Right lobe of liver (tissue), 6 donors: ENCODE measurements around the gene B4GALT5. TPM values are rescaled to one million over a fixed set of nuclear protein-coding genes. Genes with fewer than 3 reads are reported as not detected.

Experiments
- ATAC-seq, 4 donors: fragments of 200-7000 bp; cut with Tn5 transposase; one replicate each; pipeline ENCODE4 v1.9.1; 2020; ENCODE audit warnings: mild to moderate bottlenecking in 4 of 4, moderate library complexity in 4 of 4
- DNase-seq, 3 donors: peaks; one replicate each; pipeline ENCODE4 v3.0.0-alpha.2; 2020
- H3K27ac ChIP-seq, 3 donors: fragments of 200-600 bp; one replicate each; pipeline ENCODE4 v1.8.0; 2022
- H3K27me3 ChIP-seq, 2 donors: fragments of 200-600 bp; one replicate each; pipeline ENCODE4 v1.8.0; 2022
- H3K36me3 ChIP-seq, 4 donors: fragments of 200-600 bp; sonication (generic) in 1 of 4; one replicate each; pipeline versions ENCODE4 v1.5.1 to v1.8.0; 2017 to 2022; ENCODE audit warnings: control low read depth in 1 of 4
- H3K4me1 ChIP-seq, 4 donors: fragments of 200-600 bp; sonication (generic) in 1 of 4; one replicate each; pipeline versions ENCODE4 v1.5.1 to v1.8.0; 2017 to 2022; ENCODE audit warnings: control low read depth in 1 of 4
- H3K4me3 ChIP-seq, 3 donors: fragments of 200-600 bp; one replicate each; pipeline ENCODE4 v1.8.0; 2022
- H3K9me3 ChIP-seq, 4 donors: fragments of 200-600 bp; sonication (generic) in 1 of 4; one replicate each; pipeline versions ENCODE4 v1.5.1 to v1.8.0; 2017 to 2022; ENCODE audit warnings: control low read depth in 1 of 4
- POLR2A ChIP-seq: fragments of 450-650 bp; IDR thresholded peaks from one replicate; pipeline ENCODE4 v1.6.1; 2017; ENCODE audit warnings: antibody characterized with exemption, mild to moderate bottlenecking
- WGBS: methylation state at CpG from one replicate; pipeline ENCODE4 v1.1.6; 2018; ENCODE audit warnings: low coverage, low lambda C conversion rate; ENCODE audit not compliant: insufficient coverage; ENCODE audit errors: missing lambda C conversion rate; 5-methylcytosine and 5-hydroxymethylcytosine counted together
- intact Hi-C, 2 donors: fragments of 100-400 bp; cut with DNase I; formaldehyde crosslinking; loops; one replicate each; pipeline versions ENCODE4 v1.11.2 to v1.14.1; 2022
- total RNA-seq, 6 experiments: library from RNA; depleted of rRNA in 2 of 6; stranded (reverse); fragments of >200 nt in 2 of 6; fragmentation: NEBNext Ultra II Directional in 3 of 6; extraction: Animal tissue kit (Norgen Biotek cat#: 25700) in 3 of 6; gene quantifications; one replicate each; pipeline versions ENCODE4 v1.1.0 to v1.2.4, GENCODE V29; 2016 to 2023
- TF ChIP-seq, protein P1 (sequence below), 4 donors: fragments of 200-600 bp in 3 of 4; fragments of 450-650 bp in 1 of 4; IDR thresholded peaks; one replicate each; pipeline versions ENCODE4 v1.5.1 to v1.8.0; 2016 to 2022; ENCODE audit warnings: antibody characterized with exemption in 4 of 4, mild to moderate bottlenecking in 2 of 4
- donor health status: DM: no; HTN: yes; CAD: no.
- donor health status: DM: no; HTN: no; CAD: no.
- donor health status: DM: no; HTN: no; CAD: no.
- donor health status: DM: no; HTN: yes; CAD: no.
- donor health status: DM: no; HTN: yes; CAD: no.

Gene B4GALT5
- total RNA-seq, 6 experiments from 2014 or later: 9.5 to 32.6 (median 15.5) TPM

DNA sequence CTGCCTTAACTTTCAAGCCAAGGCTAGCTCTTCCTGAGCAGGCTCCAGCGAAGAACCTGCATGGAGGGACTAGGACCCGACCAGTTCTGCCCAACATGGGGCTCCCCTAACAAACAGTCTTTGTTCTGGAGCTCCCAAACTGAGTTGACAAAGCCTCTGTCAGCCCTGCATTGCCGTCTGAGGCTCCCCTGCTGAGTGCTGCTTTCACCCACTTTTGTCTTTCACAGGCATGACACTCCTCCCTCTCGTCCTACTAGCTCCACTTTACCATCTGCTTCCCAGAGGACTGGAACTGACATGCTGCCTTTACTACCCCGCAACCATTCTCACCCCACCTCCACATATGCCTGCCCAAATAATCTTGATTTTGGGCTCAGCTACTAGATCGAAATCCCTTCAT lies 45.1 kb upstream of the B4GALT5 start:
- intact Hi-C loops: no loop called here
- no peak overlapping the region for H3K27ac ChIP-seq
- no peak overlapping the region for H3K4me3 ChIP-seq
- no peak for DNase-seq
- WGBS: 100% methylated on average over 4 of the region's 6 CpGs
- peaks cover 0 to 7% (median 2%) of the 10 kb centered on the region in 4 donors for H3K4me1 ChIP-seq
- no peaks in the 10 kb centered on the region for H3K27me3 ChIP-seq
- no peaks in the 10 kb centered on the region for H3K36me3 ChIP-seq
- ATAC-seq: no peak
- TF ChIP-seq POLR2A: no peak
- TF ChIP-seq, protein P1, sequence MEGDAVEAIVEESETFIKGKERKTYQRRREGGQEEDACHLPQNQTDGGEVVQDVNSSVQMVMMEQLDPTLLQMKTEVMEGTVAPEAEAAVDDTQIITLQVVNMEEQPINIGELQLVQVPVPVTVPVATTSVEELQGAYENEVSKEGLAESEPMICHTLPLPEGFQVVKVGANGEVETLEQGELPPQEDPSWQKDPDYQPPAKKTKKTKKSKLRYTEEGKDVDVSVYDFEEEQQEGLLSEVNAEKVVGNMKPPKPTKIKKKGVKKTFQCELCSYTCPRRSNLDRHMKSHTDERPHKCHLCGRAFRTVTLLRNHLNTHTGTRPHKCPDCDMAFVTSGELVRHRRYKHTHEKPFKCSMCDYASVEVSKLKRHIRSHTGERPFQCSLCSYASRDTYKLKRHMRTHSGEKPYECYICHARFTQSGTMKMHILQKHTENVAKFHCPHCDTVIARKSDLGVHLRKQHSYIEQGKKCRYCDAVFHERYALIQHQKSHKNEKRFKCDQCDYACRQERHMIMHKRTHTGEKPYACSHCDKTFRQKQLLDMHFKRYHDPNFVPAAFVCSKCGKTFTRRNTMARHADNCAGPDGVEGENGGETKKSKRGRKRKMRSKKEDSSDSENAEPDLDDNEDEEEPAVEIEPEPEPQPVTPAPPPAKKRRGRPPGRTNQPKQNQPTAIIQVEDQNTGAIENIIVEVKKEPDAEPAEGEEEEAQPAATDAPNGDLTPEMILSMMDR (IDR thresholded peaks at IDR 0.05): no peak
- no peaks in the 10 kb centered on the region for H3K9me3 ChIP-seq

DNA sequence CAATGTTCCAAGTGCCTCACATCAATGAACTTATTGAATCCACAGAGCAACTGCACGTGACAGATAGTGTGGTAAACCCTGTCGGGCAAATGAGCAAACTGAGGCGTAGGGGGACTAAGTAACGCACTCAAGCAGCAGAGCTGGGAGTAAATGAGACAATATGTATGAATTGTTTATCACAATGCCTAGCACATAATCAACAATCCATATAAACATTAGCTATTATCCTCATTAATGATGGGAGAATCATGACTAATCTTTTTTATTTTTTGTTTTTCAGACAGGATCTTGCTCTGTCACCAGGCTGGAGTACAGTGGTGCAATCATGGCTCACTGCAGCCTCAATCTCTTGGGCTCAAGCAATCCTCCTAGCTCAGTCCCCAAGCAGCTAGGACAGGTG lies 43.9 kb upstream of the B4GALT5 start:
- no peak for TF ChIP-seq POLR2A
- TF ChIP-seq, protein P1 (IDR thresholded peaks at IDR 0.05): no peak
- WGBS: 58% methylated on average over 4 of the region's 4 CpGs
- peak in 1 of 4 donors; percentile 37 for ATAC-seq
- H3K27ac ChIP-seq: no peak overlapping the region
- no peaks in the 10 kb centered on the region for H3K4me1 ChIP-seq
- H3K36me3 ChIP-seq: no peaks in the 10 kb centered on the region
- no peaks in the 10 kb centered on the region for H3K9me3 ChIP-seq
- no peak overlapping the region for H3K4me3 ChIP-seq
- DNase-seq: no peak
- no peaks in the 10 kb centered on the region for H3K27me3 ChIP-seq
- intact Hi-C loops: no loop called here

DNA sequence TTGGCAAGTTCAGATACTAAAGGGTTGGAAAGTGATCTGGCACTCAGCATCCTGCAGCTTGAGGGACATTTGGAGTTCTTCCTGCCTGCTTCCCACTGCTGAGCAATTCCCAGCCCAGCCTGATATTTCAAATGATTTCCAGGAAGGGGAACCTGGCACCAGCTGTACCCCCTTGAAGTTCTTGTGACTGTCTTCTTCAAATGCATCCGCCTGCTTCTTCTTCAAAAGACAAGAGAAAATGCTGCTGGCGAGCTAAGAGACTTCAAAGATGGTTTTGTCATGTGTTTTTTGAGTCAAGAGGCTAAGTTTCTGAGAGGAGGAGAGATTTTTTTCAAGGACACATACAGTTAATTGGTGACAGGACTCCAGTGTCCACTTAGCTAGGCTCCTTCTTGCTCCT lies 42.6 kb upstream of the B4GALT5 start:
- H3K4me1 ChIP-seq: no peaks in the 10 kb centered on the region
- TF ChIP-seq, protein P1 (IDR thresholded peaks at IDR 0.05): no peak
- TF ChIP-seq POLR2A: no peak
- ATAC-seq (peak in 1 of 4 donors; percentile 12), DNase-seq (no peak)
- H3K4me3 ChIP-seq: no peak overlapping the region
- no peaks in the 10 kb centered on the region for H3K27me3 ChIP-seq
- no peak overlapping the region for H3K27ac ChIP-seq
- no peaks in the 10 kb centered on the region for H3K9me3 ChIP-seq
- no peaks in the 10 kb centered on the region for H3K36me3 ChIP-seq
- intact Hi-C loops: no loop called here
- WGBS: 62% methylated on average over 2 of the region's 2 CpGs

DNA sequence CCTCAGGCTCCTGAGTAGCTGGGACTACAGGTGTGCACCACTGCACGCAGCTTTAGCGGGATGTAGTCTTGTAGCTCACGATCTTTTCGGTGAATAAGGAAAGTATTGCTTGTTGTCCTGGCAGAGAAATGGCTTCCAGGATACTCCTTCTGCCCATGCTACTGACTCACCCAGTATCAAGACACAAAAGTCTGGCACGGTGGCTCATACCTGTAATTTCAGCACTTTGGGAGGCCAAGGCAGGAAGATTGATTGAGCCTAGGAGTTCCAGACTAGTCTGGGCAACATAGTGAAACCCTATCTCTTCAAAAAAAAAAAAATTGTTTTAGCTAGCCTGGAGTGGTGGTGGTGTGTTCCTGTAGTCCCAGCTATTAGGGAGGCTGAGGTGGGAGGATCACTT lies 40.9 kb upstream of the B4GALT5 start:
- TF ChIP-seq, protein P1 (IDR thresholded peaks at IDR 0.05): no peak
- TF ChIP-seq POLR2A: no peak
- no peak for ATAC-seq
- Histone ChIP-seq H3K9me3 (no peaks in the 10 kb centered on the region), H3K27ac (no peak overlapping the region), H3K4me1 (no peaks in the 10 kb centered on the region), H3K36me3 (no peaks in the 10 kb centered on the region), H3K4me3 (no peak overlapping the region), H3K27me3 (no peaks in the 10 kb centered on the region)
- intact Hi-C loops: no loop called here
- DNase-seq: no peak
- WGBS: 100% methylated on average over 3 of the region's 5 CpGs

DNA sequence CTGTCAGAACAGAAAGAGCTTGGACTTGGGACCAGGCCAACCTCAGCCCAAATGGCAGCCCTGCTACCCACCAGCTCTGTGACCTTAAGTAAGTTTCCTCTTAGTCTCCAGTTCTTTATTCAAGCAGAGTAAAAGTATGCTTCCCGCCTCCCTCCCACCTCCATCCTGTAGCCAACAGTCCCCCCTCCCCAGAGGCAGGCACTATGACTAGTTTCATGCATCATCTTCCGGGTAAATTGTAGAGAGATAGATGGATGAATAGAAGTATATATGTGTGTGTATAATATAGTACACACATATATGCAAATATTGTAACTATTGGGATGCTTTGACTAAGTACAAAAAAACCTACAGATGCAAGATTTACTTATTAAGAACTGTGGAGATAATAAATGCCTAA lies 39.5 kb upstream of the B4GALT5 start:
- no peak for DNase-seq
- H3K9me3 ChIP-seq: no peaks in the 10 kb centered on the region
- H3K27ac ChIP-seq: no peak overlapping the region
- H3K4me3 ChIP-seq: no peak overlapping the region
- H3K27me3 ChIP-seq: no peaks in the 10 kb centered on the region
- 86% methylated on average over 2 of the region's 2 CpGs for WGBS
- H3K4me1 ChIP-seq: peaks cover 0 to 7% (median 2%) of the 10 kb centered on the region in 4 donors
- TF ChIP-seq, protein P1 (IDR thresholded peaks at IDR 0.05): no peak
- TF ChIP-seq POLR2A: no peak
- no peaks in the 10 kb centered on the region for H3K36me3 ChIP-seq
- intact Hi-C loops: no loop called here
- no peak for ATAC-seq
